ENCODE measurements around the gene STX2.

Gene STX2

DNA sequence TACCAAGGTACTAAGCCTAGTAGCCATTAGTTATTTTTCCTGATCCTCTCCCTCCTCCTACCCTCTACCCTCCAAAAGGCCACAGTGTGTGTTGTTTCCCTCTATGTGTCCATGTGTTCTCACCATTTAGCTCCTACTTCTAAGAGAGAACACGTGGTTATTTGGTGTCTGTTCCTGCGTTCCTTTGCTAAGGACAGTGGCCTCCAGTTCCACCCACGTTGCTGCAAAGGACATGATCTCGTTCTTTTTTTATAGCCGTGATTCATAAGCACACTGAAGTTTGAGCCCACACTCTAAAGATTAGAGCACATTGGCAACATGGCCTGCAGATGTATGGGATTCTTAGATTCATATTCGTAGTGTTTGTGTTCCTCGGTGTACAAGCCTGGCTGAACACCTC lies 8.1 kb upstream of the STX2 start:
- TF ChIP-seq FOXM1 (IDR thresholded peaks at IDR 0.05; ENCODE audit: borderline replicate concordance) (no peak), FOXA1 (IDR thresholded peaks at IDR 0.05) (no peak), ZNF384 (IDR thresholded peaks at IDR 0.05) (no peak), PKNOX1 (IDR thresholded peaks at IDR 0.05) (no peak), SUZ12 (IDR thresholded peaks at IDR 0.05) (no peak), NFRKB (IDR thresholded peaks at IDR 0.05) (no peak), TARDBP (IDR thresholded peaks at IDR 0.05) (no peak), L3MBTL2 (conservative IDR thresholded peaks at IDR 0.05) (no peak), CTBP1 (IDR thresholded peaks at IDR 0.05; ENCODE audit: borderline replicate concordance) (no peak), LEF1 (IDR thresholded peaks at IDR 0.05; ENCODE audit: borderline replicate concordance) (no peak)
- ChIA-PET CTCF (no interaction called here), POLR2A (no interaction called here)
- no peak for DNase-seq (ENCODE audit: extremely low spot score)

DNA sequence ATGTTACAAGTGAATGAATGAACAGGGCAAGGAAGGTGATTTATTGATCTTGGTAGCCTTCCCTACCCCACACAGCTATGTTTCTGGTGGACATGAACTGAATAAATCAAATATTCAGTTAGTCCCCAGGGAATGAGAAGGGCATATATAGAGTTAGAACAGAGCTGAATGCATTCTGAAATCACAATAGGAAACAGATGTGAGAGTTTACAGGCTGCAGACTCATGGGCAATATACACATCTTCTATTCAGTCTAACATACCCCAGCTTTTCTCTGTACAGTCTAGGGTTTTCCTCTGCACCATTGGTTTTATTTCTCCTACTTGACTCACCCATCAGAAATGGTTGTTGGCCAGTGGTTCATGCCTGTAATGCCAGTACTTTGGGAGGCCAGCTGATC lies 7.3 kb upstream of the STX2 start:
- TF ChIP-seq ZNF384 (IDR thresholded peaks at IDR 0.05) (no peak), FOXM1 (IDR thresholded peaks at IDR 0.05; ENCODE audit: borderline replicate concordance) (no peak), LEF1 (IDR thresholded peaks at IDR 0.05; ENCODE audit: borderline replicate concordance) (no peak), FOXA1 (IDR thresholded peaks at IDR 0.05) (no peak), TARDBP (IDR thresholded peaks at IDR 0.05) (no peak), HDGF (IDR thresholded peaks at IDR 0.05; ENCODE audit: borderline replicate concordance) (no peak), FOXK2 (IDR thresholded peaks at IDR 0.05) (no peak), SUZ12 (IDR thresholded peaks at IDR 0.05) (no peak), ARNT (IDR thresholded peaks at IDR 0.05) (no peak), ELF4 (IDR thresholded peaks at IDR 0.05) (no peak), BHLHE40 (IDR thresholded peaks at IDR 0.05; ENCODE audit: borderline replicate concordance) (no peak), CTBP1 (IDR thresholded peaks at IDR 0.05; ENCODE audit: borderline replicate concordance) (no peak), PKNOX1 (IDR thresholded peaks at IDR 0.05) (no peak), L3MBTL2 (conservative IDR thresholded peaks at IDR 0.05) (no peak)
- DNase-seq (ENCODE audit: extremely low spot score) = no peak
- ChIA-PET CTCF (no interaction called here), POLR2A (interaction anchor here (1.1 kb wide), 1 partner anchor 24 kb away, joined by 7 read pairs; no protein-coding TSS in a partner anchor)

DNA sequence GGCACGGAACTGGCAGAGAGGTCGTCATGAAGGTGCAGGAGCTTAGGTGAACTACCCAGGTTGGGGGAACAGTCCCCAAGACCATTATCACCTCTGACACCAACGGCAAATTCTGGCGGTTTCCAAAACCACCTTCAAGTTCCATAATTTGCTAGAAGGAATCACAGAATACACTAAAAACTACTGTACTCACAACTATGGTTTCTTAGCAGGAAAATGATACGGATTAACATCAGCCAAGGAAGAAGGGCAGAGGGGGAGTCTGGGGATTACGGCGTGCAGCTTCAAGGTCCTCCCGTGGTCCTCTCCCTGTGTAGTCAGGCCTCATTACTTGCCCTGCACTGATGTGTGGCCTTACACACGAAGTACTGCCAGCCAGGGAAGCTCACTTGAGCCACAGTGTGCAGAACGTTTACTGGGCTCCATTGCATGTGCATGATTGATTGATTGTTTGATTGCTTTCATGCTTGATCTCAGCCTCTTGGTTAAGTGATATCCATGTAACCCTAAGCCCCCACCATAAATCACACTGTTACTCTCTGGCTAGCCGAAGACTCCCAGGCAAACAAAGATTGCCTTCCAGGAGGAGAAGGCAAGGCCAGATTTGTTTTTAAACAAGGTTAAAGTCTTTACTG lies 837 bp upstream of the STX2 start:
- DNase-seq (ENCODE audit: extremely low spot score) = no peak
- ChIA-PET CTCF (no interaction called here), POLR2A (no interaction called here)
- no peak for TF ChIP-seq SP1 (IDR thresholded peaks at IDR 0.05)
- no peak for TF ChIP-seq FOXM1 (IDR thresholded peaks at IDR 0.05; ENCODE audit: borderline replicate concordance)
- peak; percentile 92 for TF ChIP-seq PKNOX1 (IDR thresholded peaks at IDR 0.05)

GRCh38 chr12:130838284-130838950 lies 633 bp downstream of the STX2 start:
- ChIA-PET POLR2A (interaction anchor here (1.0 kb wide), 1 partner anchor 32 kb away, joined by 6 read pairs; no protein-coding TSS in a partner anchor), CTCF (interaction anchor here (0.7 kb wide), 1 partner anchor 32 kb away, joined by 3 read pairs; no protein-coding TSS in a partner anchor)
- DNase-seq (ENCODE audit: extremely low spot score) = peak; percentile 33
- TF ChIP-seq ZNF384 (IDR thresholded peaks at IDR 0.05) (no peak), NFRKB (IDR thresholded peaks at IDR 0.05) (no peak), L3MBTL2 (conservative IDR thresholded peaks at IDR 0.05) (0 out of 2 replicates have a peak, but pooled peaks have one; percentile 21), ARNT (IDR thresholded peaks at IDR 0.05) (no peak)

DNA sequence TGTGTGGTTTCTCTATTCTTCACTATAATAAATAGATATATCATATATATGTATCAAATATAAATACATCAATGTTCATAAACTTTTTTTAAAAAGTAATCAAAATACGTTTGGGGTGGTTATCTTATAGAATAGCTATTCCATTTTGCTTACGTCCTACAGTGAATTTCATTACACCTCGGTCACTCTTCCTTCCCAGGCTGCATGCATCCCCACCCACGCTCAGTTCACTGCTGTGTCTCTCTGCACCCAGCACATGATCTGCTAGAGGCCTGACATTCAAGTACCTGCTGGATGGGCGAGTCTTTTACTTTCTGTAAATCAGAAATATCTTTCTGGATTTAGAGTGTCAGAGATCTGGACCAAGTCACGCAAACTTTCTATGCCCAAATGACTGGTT lies 3.6 kb downstream of the STX2 start:
- CTCF ChIA-PET = interaction anchor here (1.0 kb wide), 1 partner anchor 9 kb away, joined by 3 read pairs; no protein-coding TSS in a partner anchor
- DNase-seq (ENCODE audit: extremely low spot score) = no peak
- TF ChIP-seq ELF4 (IDR thresholded peaks at IDR 0.05) (no peak), FOXK2 (IDR thresholded peaks at IDR 0.05) (no peak), CTBP1 (IDR thresholded peaks at IDR 0.05; ENCODE audit: borderline replicate concordance) (no peak), NFRKB (IDR thresholded peaks at IDR 0.05) (no peak), FOXM1 (IDR thresholded peaks at IDR 0.05; ENCODE audit: borderline replicate concordance) (no peak), BHLHE40 (IDR thresholded peaks at IDR 0.05; ENCODE audit: borderline replicate concordance) (no peak), SP1 (IDR thresholded peaks at IDR 0.05) (no peak)

DNA sequence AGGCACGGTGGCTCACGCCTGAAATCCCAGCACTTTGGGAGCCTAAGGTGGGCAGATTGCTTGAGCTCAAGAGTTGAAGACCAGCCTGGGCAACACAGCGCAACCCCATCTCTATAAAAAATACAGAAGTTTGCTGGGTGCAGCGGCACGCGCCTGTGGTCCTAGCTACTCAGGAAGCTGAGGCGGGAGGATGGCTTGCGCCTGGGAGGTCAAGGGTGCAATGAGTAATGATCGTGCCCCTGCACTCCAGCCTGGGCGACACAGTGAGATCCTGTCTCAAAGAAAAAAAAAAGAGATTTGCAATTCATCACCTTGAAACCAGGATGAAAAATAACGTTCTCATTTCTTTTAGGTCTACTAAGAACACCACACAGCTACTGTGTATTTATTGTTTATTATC lies 4.0 kb downstream of the STX2 start:
- TF ChIP-seq LEF1 (IDR thresholded peaks at IDR 0.05; ENCODE audit: borderline replicate concordance) = no peak
- no peak for TF ChIP-seq SUZ12 (IDR thresholded peaks at IDR 0.05)
- no peak for DNase-seq (ENCODE audit: extremely low spot score)
- CTCF ChIA-PET = interaction anchor here (1.0 kb wide), 1 partner anchor 8 kb away, joined by 3 read pairs; no protein-coding TSS in a partner anchor
- POLR2A ChIA-PET = no interaction called here

More for the DNA sequence above, 3.6 kb downstream of the STX2 start:
- POLR2A ChIA-PET = no interaction called here
